ENCODE measurements around the gene CDKN2B. TPM values are rescaled to one million over a fixed set of nuclear protein-coding genes. Genes with fewer than 3 reads are reported as not detected.

The CDKN2B gene
- total RNA-seq, 2 experiments from 2014 or later = not detected

DNA sequence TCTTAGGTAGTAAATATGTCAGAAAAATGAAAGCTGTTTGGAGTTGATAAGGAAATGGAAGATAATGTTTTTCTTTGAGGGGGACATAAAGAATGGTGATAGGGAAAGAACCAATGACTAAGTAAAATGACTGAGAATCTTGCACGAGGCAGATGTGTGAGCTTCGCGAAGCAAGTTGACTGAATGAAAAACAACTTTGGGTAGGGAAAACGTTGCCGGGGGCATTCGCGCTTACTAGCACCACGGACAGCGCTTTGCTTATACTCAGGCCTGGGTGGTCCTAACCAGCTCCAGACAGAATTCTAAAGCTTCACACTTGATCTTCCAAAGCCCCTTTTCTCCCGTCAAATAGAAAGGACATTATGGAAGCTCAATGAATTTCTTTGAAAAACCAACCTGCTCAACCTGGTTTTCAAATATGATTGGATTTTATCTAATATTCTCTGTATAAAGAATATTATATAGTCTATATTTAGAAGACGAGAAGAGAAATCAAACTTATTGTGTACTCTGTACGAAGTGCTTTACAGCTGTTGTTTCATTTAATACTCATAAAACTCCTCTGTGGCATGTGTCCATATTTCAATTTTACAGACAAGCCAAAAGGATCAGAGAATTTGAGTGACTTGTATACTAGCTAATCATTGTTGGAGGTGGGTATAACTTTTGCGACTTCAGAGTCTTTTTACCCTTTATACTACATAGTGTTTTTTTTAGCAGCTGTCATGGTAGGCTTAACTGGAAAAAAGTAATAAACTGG, 1.9 kb upstream of the CDKN2B start:
- ATAC-seq (ENCODE audit: poor library complexity) (no peak), DNase-seq (peak in 2 of 14 experiments; percentile 37 to 38)
- Histone ChIP-seq H3K36me3 (ENCODE audit: insufficient read depth, low read length) (no peaks in the 10 kb centered on the region), H3K4me3 (ENCODE audit: low read length) (no peak overlapping the region), H3K4me1 (ENCODE audit: insufficient read depth, low read length) (peaks cover 14% of the 10 kb centered on the region), H3K27me3 (ENCODE audit: control insufficient read depth in 1 of 2, insufficient read depth in 2 of 2, low read length in 2 of 2) (peaks cover 23 to 51% of the 10 kb centered on the region in 2 experiments), H3K27ac (ENCODE audit: low read depth in 1 of 2, low read length in 2 of 2) (no peak overlapping the region), H3K9me3 (ENCODE audit: control insufficient read depth in 1 of 2, insufficient read depth in 1 of 2, low read length in 2 of 2) (peaks cover 0 to 10% of the 10 kb centered on the region in 2 experiments)
- Mint-ChIP-seq H3K4me1 (ENCODE audit: low read depth) (peaks cover 15% of the 10 kb centered on the region), H3K27ac (no peak overlapping the region), H3K4me3 (no peak overlapping the region), H3K27me3 (peaks cover 68% of the 10 kb centered on the region), H3K9me3 (no peaks in the 10 kb centered on the region), H3K36me3 (ENCODE audit: low read depth) (no peaks in the 10 kb centered on the region)
- TF ChIP-seq, protein P1, sequence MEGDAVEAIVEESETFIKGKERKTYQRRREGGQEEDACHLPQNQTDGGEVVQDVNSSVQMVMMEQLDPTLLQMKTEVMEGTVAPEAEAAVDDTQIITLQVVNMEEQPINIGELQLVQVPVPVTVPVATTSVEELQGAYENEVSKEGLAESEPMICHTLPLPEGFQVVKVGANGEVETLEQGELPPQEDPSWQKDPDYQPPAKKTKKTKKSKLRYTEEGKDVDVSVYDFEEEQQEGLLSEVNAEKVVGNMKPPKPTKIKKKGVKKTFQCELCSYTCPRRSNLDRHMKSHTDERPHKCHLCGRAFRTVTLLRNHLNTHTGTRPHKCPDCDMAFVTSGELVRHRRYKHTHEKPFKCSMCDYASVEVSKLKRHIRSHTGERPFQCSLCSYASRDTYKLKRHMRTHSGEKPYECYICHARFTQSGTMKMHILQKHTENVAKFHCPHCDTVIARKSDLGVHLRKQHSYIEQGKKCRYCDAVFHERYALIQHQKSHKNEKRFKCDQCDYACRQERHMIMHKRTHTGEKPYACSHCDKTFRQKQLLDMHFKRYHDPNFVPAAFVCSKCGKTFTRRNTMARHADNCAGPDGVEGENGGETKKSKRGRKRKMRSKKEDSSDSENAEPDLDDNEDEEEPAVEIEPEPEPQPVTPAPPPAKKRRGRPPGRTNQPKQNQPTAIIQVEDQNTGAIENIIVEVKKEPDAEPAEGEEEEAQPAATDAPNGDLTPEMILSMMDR (IDR thresholded peaks at IDR 0.05) = no peak
- ChIA-PET CTCF (interaction anchor here (1.3 kb wide), 1 partner anchor 29 kb away, joined by 4 read pairs; no protein-coding TSS in a partner anchor), POLR2A (interaction anchor here (1.1 kb wide), 1 partner anchor 40 kb away, joined by 4 read pairs; no protein-coding TSS in a partner anchor)
- intact Hi-C loops (cut with DNase I, micrococcal nuclease) = no loop called here

DNA sequence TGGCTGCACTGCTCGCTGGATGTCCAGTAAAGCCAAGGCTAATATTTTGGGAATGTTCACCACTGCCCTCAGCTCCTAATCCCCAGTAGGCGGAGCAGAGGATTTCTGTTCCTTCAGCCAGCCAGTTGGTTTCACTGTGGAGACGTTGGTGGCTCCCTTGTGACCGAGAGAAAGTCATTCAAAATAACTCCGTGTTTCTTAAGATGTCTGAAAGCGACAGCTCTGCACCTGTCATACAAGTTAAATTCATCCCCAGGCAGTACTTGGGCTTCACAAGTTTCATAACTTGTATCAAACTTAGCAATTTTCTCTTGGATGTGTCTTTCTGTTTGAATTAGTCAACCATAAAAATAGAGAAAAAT, 382 bp upstream of the CDKN2B start:
- intact Hi-C loops (cut with DNase I, micrococcal nuclease) = loop anchor here in 1 of 2 experiments (1.0 to 5.0 kb wide), 2 partner anchors 37 to 195 kb away; no protein-coding TSS in a partner anchor

DNA sequence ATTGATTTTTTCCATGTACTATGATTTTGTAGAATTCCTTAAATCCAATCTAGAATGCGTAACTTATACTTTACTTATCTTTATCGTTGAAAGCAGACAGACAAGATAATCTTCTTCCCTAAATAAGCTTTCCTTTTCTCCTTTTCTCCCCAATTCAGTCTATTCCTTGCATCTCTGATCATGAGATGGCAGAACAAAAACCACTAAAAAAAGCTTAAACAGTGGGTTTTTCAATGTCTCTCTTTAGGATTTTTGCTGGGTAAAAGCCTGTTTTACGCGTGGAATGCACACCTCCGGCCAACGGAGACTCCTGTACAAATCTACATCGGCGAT, 755 bp downstream of the CDKN2B start:
- Mint-ChIP-seq H3K36me3 (ENCODE audit: low read depth) (no peaks in the 10 kb centered on the region), H3K27me3 (peaks cover 90% of the 10 kb centered on the region), H3K9me3 (no peaks in the 10 kb centered on the region), H3K27ac (no peak overlapping the region), H3K4me3 (peak overlapping the region; percentile 22), H3K4me1 (ENCODE audit: low read depth) (peaks cover 23% of the 10 kb centered on the region)
- intact Hi-C loops (cut with DNase I, micrococcal nuclease) = loop anchor here (1.0 to 5.0 kb wide), 2 partner anchors 36 to 195 kb away; no protein-coding TSS in a partner anchor
- ATAC-seq (ENCODE audit: poor library complexity) (no peak), DNase-seq (no peak)
- Histone ChIP-seq H3K9me3 (ENCODE audit: control insufficient read depth in 1 of 2, insufficient read depth in 1 of 2, low read length in 2 of 2) (peaks cover 0 to 15% of the 10 kb centered on the region in 2 experiments), H3K4me1 (ENCODE audit: insufficient read depth, low read length) (peaks cover 25% of the 10 kb centered on the region), H3K4me3 (ENCODE audit: low read length) (peak overlapping the region; percentile 60), H3K36me3 (ENCODE audit: insufficient read depth, low read length) (no peaks in the 10 kb centered on the region), H3K27me3 (ENCODE audit: control insufficient read depth in 1 of 2, insufficient read depth in 2 of 2, low read length in 2 of 2) (peaks cover 41 to 77% of the 10 kb centered on the region in 2 experiments), H3K27ac (ENCODE audit: low read depth in 1 of 2, low read length in 2 of 2) (no peak overlapping the region)
- TF ChIP-seq, protein P1 (IDR thresholded peaks at IDR 0.05) = no peak
- POLR2A ChIA-PET = interaction anchor here (0.6 to 2.6 kb wide), 7 partner anchors 14 to 206 kb away, joined by 3 to 19 read pairs (median 4); partner anchors contain the start of genes CDKN2A, CDKN2B-AS1 and MTAP
- CTCF ChIA-PET = interaction anchor here (0.6 to 3.6 kb wide), 25 partner anchors 8 to 215 kb away, joined by 3 to 37 read pairs (median 4); partner anchors contain the start of genes CDKN2A, CDKN2B-AS1 and MTAP

More for the DNA sequence above, 382 bp upstream of the CDKN2B start:
- Mint-ChIP-seq H3K9me3 (no peaks in the 10 kb centered on the region), H3K36me3 (ENCODE audit: low read depth) (no peaks in the 10 kb centered on the region), H3K4me3 (peak overlapping the region; percentile 49), H3K27me3 (peaks cover 83% of the 10 kb centered on the region), H3K27ac (no peak overlapping the region), H3K4me1 (ENCODE audit: low read depth) (peaks cover 23% of the 10 kb centered on the region)
- CTCF ChIA-PET = interaction anchor here (0.9 to 3.6 kb wide), 12 partner anchors 8 to 206 kb away, joined by 4 to 37 read pairs (median 7); partner anchors contain the start of gene MTAP
- Histone ChIP-seq H3K4me1 (ENCODE audit: insufficient read depth, low read length) (peaks cover 25% of the 10 kb centered on the region), H3K27me3 (ENCODE audit: control insufficient read depth in 1 of 2, insufficient read depth in 2 of 2, low read length in 2 of 2) (peaks cover 39 to 67% of the 10 kb centered on the region in 2 experiments), H3K36me3 (ENCODE audit: insufficient read depth, low read length) (no peaks in the 10 kb centered on the region), H3K9me3 (ENCODE audit: control insufficient read depth in 1 of 2, insufficient read depth in 1 of 2, low read length in 2 of 2) (peaks cover 0 to 15% of the 10 kb centered on the region in 2 experiments), H3K27ac (ENCODE audit: low read depth in 1 of 2, low read length in 2 of 2) (no peak overlapping the region), H3K4me3 (ENCODE audit: low read length) (peak overlapping the region; percentile 60)
- ATAC-seq (ENCODE audit: poor library complexity) (no peak), DNase-seq (no peak)
- TF ChIP-seq, protein P1 (IDR thresholded peaks at IDR 0.05) = no peak
- POLR2A ChIA-PET = no interaction called here

All from CD4-positive, alpha-beta T cell (primary cell).